ENCODE results near the gene AK9.
A peak's percentile ranks its signal among the peaks of the same experiment; 100 is the strongest.
"Not testable (repeated sequence)": the region's sequence is repeated elsewhere in the genome, so short reads cannot be mapped to it uniquely, and the experiment has no call there.

Gene AK9

GRCh38 chr6:109477725-109478124, 213.3 kb downstream of the AK9 start:
- no peak for DNase-seq

GRCh38 chr6:109477184-109477583, 213.8 kb downstream of the AK9 start:
- DNase-seq: no peak

GRCh38 chr6:109475625-109476024, 215.4 kb downstream of the AK9 start:
- DNase-seq: no peak

- no peak for DNase-seq
Observed at GRCh38 chr6:109474995-109475394, 216.0 kb downstream of the AK9 start.

GRCh38 chr6:109473120-109473519, 217.9 kb downstream of the AK9 start:
- no peak for DNase-seq

- DNase-seq: no peak
Observed at GRCh38 chr6:109472132-109472995, 218.6 kb downstream of the AK9 start.

GRCh38 chr6:109471105-109471810, 219.7 kb downstream of the AK9 start:
- no peak for DNase-seq

GRCh38 chr6:109469591-109470189, 221.3 kb downstream of the AK9 start:
- no peak for DNase-seq

GRCh38 chr6:109467696-109468095, 223.3 kb downstream of the AK9 start:
- no peak for DNase-seq

GRCh38 chr6:109466212-109466923, 224.6 kb downstream of the AK9 start:
- DNase-seq: no peak

- no peak for DNase-seq
Observed at GRCh38 chr6:109465772-109466171, 225.2 kb downstream of the AK9 start.

GRCh38 chr6:109461733-109462526, 229.1 kb downstream of the AK9 start:
- DNase-seq: no peak

GRCh38 chr6:109461205-109461604, 229.8 kb downstream of the AK9 start:
- DNase-seq: not testable (repeated sequence)

- no peak for DNase-seq
Observed at GRCh38 chr6:109460161-109460829, 230.7 kb downstream of the AK9 start.

- DNase-seq: no peak
Observed at GRCh38 chr6:109458774-109459531, 232.0 kb downstream of the AK9 start.

- no peak for DNase-seq
Observed at GRCh38 chr6:109457562-109457996, 233.4 kb downstream of the AK9 start.

GRCh38 chr6:109456710-109457561, 234.1 kb downstream of the AK9 start:
- DNase-seq: no peak

GRCh38 chr6:109456111-109456583, 234.9 kb downstream of the AK9 start:
- no peak for DNase-seq

GRCh38 chr6:109455437-109456110, 235.4 kb downstream of the AK9 start, which contains the start of gene MICAL1:
Gene MICAL1, minus strand, starts transcription at chr6:109455772. Its CDS starts 1,576 bp downstream, at chr6:109454196.
- peak; percentile 52 for DNase-seq
